Neuronal stem cell (in vitro differentiated cells): ENCODE data around the gene GTF2E1.

Source experiments
- DNase-seq: peaks from one replicate; pipeline ENCODE4 v3.0.0-alpha.2; 2013; ENCODE audit warnings: low spot score
- H2AFZ ChIP-seq: one replicate; pipeline ENCODE4 v1.6.1; 2013; ENCODE audit warnings: mild to moderate bottlenecking, low read length, inconsistent platforms
- H2AK5ac ChIP-seq: 2 replicates; pipeline ENCODE4 v1.6.1; 2013; ENCODE audit warnings: low read depth, mild to moderate bottlenecking, inconsistent platforms, low read length, moderate library complexity, mixed read lengths
- H2BK120ac ChIP-seq: 2 replicates; pipeline ENCODE4 v1.6.1; 2013; ENCODE audit warnings: low read depth, mild to moderate bottlenecking, inconsistent platforms, low read length, moderate library complexity, mixed read lengths
- H2BK12ac ChIP-seq: one replicate; pipeline ENCODE4 v1.6.1; 2013; ENCODE audit warnings: low read length, inconsistent platforms
- H2BK15ac ChIP-seq: 2 replicates; pipeline ENCODE4 v1.6.1; 2013; ENCODE audit warnings: mild to moderate bottlenecking, low read length, inconsistent platforms, mixed read lengths
- H2BK5ac ChIP-seq: one replicate; pipeline ENCODE4 v1.6.1; 2013; ENCODE audit warnings: inconsistent platforms, mild to moderate bottlenecking, low read length, moderate library complexity
- H3K14ac ChIP-seq: one replicate; pipeline ENCODE4 v1.6.1; 2013; ENCODE audit warnings: low read length, inconsistent platforms
- H3K18ac ChIP-seq: 2 replicates; pipeline ENCODE4 v1.6.1; 2013; ENCODE audit warnings: low read length, inconsistent platforms
- H3K23ac ChIP-seq: 2 replicates; pipeline ENCODE4 v1.6.1; 2013; ENCODE audit warnings: low read depth, mild to moderate bottlenecking, mixed read lengths, low read length, inconsistent platforms; ENCODE audit not compliant: poor library complexity
- H3K27ac ChIP-seq: replicated peaks from 3 replicates; pipeline ENCODE4 v1.5.1; 2013; ENCODE audit warnings: low read length, inconsistent platforms
- H3K27me3 ChIP-seq, 3 experiments: 2 replicates each; pipeline ENCODE4 v1.6.1; 2013; ENCODE audit warnings: low read length in 3 of 3, mild to moderate bottlenecking in 2 of 3, inconsistent platforms in 1 of 3, low read depth in 1 of 3, mixed read lengths in 1 of 3, moderate library complexity in 1 of 3; ENCODE audit not compliant: control insufficient read depth in 3 of 3, insufficient read depth in 3 of 3
- H3K36me3 ChIP-seq, 2 donors: replicated peaks in 1 of 2; 2 replicates each; pipeline ENCODE4 v1.6.1; 2013; ENCODE audit warnings: low read length in 2 of 2; ENCODE audit not compliant: control insufficient read depth in 2 of 2, insufficient read depth in 2 of 2
- H3K4ac ChIP-seq: 2 replicates; pipeline ENCODE4 v1.6.1; 2013; ENCODE audit warnings: inconsistent platforms, mild to moderate bottlenecking, low read length, moderate library complexity
- H3K4me1 ChIP-seq, 2 donors: 1 replicate in 1 of 2; 2 replicates in 1 of 2; pipeline ENCODE4 v1.6.1; 2013; ENCODE audit warnings: low read length in 2 of 2, low read depth in 1 of 2; ENCODE audit not compliant: control insufficient read depth in 2 of 2, insufficient read depth in 1 of 2
- H3K4me2 ChIP-seq: one replicate; pipeline ENCODE4 v1.6.1; 2013; ENCODE audit warnings: mild to moderate bottlenecking, low read length, inconsistent platforms; ENCODE audit not compliant: insufficient read depth, poor library complexity, severe bottlenecking
- H3K4me3 ChIP-seq, 2 donors: 2 replicates each; pipeline ENCODE4 v1.5.1; 2013; ENCODE audit warnings: low read length in 2 of 2, mild to moderate bottlenecking in 2 of 2, inconsistent platforms in 1 of 2, moderate library complexity in 1 of 2
- H3K79me1 ChIP-seq: one replicate; pipeline ENCODE4 v1.6.1; 2013; ENCODE audit warnings: low read depth, mild to moderate bottlenecking, inconsistent platforms, low read length, moderate library complexity
- H3K9ac ChIP-seq: one replicate; pipeline ENCODE4 v1.6.1; 2013; ENCODE audit warnings: mild to moderate bottlenecking, low read depth, low read length, inconsistent platforms; ENCODE audit not compliant: poor library complexity
- H3K9me3 ChIP-seq, 2 donors: replicated peaks in 1 of 2; 2 replicates each; pipeline versions ENCODE3 to v1.6.1; 2013; ENCODE audit warnings: low read length in 2 of 2, mild to moderate bottlenecking in 2 of 2, inconsistent platforms in 1 of 2, low read depth in 1 of 2, mixed read lengths in 1 of 2, moderate library complexity in 1 of 2; ENCODE audit not compliant: control insufficient read depth in 2 of 2, insufficient read depth in 1 of 2
- H4K8ac ChIP-seq: one replicate; pipeline ENCODE4 v1.6.1; 2013; ENCODE audit warnings: low read depth, mild to moderate bottlenecking, inconsistent platforms, low read length, moderate library complexity
- H4K91ac ChIP-seq: one replicate; pipeline ENCODE4 v1.6.1; 2013; ENCODE audit warnings: low read length, low read depth, mild to moderate bottlenecking, inconsistent platforms; ENCODE audit not compliant: poor library complexity
- WGBS, 2 donors: extraction: QIAGEN DNeasy Blood & Tissue Kit; methylation state at CpG; one replicate each; pipeline ENCODE4 v1.1.7; 2013; ENCODE audit warnings: missing lambda C conversion rate in 2 of 2, mixed read lengths in 1 of 2; ENCODE audit not compliant: insufficient read length in 2 of 2, insufficient replicate concordance in 1 of 2; ENCODE audit errors: extremely low coverage in 2 of 2; 5-methylcytosine and 5-hydroxymethylcytosine counted together

Gene GTF2E1

GRCh38 chr3:120793601-120794000 is 51.1 kb downstream of the GTF2E1 start:
- Histone ChIP-seq H4K91ac (no peak overlapping the region), H3K9me3 (no peaks in the 10 kb centered on the region), H3K79me1 (no peaks in the 10 kb centered on the region), H3K14ac (no peak overlapping the region), H3K27me3 (no peaks in the 10 kb centered on the region), H3K23ac (no peak overlapping the region), H4K8ac (no peak overlapping the region), H3K27ac (no peak overlapping the region), H3K4me1 (no peaks in the 10 kb centered on the region), H3K4ac (no peak overlapping the region), H3K9ac (no peak overlapping the region), H2AK5ac (no peak overlapping the region), H3K4me2 (no peak overlapping the region), H2BK15ac (no peak overlapping the region), H2BK5ac (no peak overlapping the region), H3K36me3 (no peaks in the 10 kb centered on the region), H3K18ac (no peak overlapping the region), H2BK120ac (no peak overlapping the region), H3K4me3 (no peak overlapping the region), H2AFZ (no peak overlapping the region), H2BK12ac (no peak overlapping the region)
- WGBS, 2 donors, result no CpG with 5 or more reads among the region's 1 CpG
- DNase-seq, result no peak

DNA sequence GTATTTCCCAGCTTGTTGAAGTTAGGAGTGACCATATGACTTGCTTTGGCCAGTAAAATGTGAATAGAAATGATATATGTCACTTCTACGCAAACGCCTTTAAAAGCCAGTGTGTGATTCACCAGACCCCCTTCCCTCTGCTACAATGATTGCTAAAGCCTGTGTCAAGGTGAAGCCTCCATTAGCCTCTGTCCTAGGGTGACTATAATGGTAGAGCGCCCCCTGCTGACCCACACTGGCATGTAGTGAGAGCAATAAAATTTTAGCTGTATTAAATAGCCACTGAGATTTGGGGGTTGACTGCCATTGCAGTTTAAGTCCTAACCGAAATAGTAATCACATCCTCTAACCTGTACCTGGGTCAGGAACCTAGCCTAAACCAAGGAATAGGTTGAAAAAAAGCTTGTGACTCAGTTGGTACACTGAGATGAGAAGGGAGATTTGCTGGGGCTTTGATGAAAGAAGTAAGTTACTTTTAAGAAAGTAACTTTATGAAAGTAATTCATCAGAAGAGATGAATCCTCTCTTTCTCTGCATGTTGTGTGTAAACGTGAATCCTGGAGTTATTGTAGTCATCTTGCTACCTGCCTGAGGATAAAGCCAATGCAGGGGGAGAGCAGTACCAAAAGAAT is 52.6 kb downstream of the GTF2E1 start:
- H2BK5ac ChIP-seq, result no peak overlapping the region
- H2BK12ac ChIP-seq, result no peak overlapping the region
- no peak overlapping the region for H3K9ac ChIP-seq
- H3K18ac ChIP-seq, result no peak overlapping the region
- no peaks in the 10 kb centered on the region for H3K9me3 ChIP-seq
- H3K23ac ChIP-seq, result no peak overlapping the region
- H3K27ac ChIP-seq, result no peak overlapping the region
- no peak overlapping the region for H2BK15ac ChIP-seq
- H3K4me1 ChIP-seq, result no peaks in the 10 kb centered on the region
- WGBS, 2 donors, result no CpG with 5 or more reads among the region's 5 CpGs
- no peak overlapping the region for H3K4me2 ChIP-seq
- no peaks in the 10 kb centered on the region for H3K79me1 ChIP-seq
- H3K14ac ChIP-seq, result no peak overlapping the region
- no peak overlapping the region for H2BK120ac ChIP-seq
- no peak overlapping the region for H3K4ac ChIP-seq
- H2AFZ ChIP-seq, result no peak overlapping the region
- no peak overlapping the region for H4K8ac ChIP-seq
- H4K91ac ChIP-seq, result no peak overlapping the region
- no peak overlapping the region for H2AK5ac ChIP-seq
- peak; percentile 72 for DNase-seq
- no peaks in the 10 kb centered on the region for H3K27me3 ChIP-seq
- no peaks in the 10 kb centered on the region for H3K36me3 ChIP-seq
- H3K4me3 ChIP-seq, result no peak overlapping the region

GRCh38 chr3:120795959-120796358 is 53.4 kb downstream of the GTF2E1 start:
- Histone ChIP-seq H3K4me1 (no peaks in the 10 kb centered on the region), H3K79me1 (no peaks in the 10 kb centered on the region), H3K27ac (no peak overlapping the region), H4K91ac (no peak overlapping the region), H2BK120ac (no peak overlapping the region), H2AFZ (no peak overlapping the region), H2BK15ac (no peak overlapping the region), H3K18ac (no peak overlapping the region), H3K4me3 (no peak overlapping the region), H3K36me3 (no peaks in the 10 kb centered on the region), H2AK5ac (no peak overlapping the region), H3K9ac (no peak overlapping the region), H3K23ac (no peak overlapping the region), H3K4ac (no peak overlapping the region), H2BK12ac (no peak overlapping the region), H3K9me3 (no peaks in the 10 kb centered on the region), H3K14ac (no peak overlapping the region), H3K27me3 (no peaks in the 10 kb centered on the region), H2BK5ac (no peak overlapping the region), H4K8ac (no peak overlapping the region), H3K4me2 (no peak overlapping the region)
- DNase-seq, result no peak
- no CpG with 5 or more reads among the region's 2 CpGs for WGBS, 2 donors

DNA sequence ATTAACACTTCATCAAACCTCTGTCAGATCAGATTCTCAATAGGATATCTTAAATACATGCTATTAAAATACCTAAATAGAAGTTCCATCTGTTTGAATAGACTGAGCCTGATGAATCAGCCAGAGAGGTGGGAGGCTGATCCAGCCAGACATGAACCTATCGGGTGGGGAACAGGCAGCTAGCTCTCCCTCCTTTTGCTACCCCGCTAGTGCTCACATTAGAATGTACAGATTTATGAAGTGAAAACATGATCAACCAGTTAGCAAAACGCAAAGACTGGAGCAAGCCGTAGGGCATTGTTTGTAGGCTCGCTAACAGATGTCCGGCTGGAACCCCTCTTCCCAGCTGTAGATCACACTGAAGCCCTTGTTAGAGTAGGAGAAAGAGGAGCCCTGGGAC is 54.4 kb downstream of the GTF2E1 start:
- H3K27ac ChIP-seq, result no peak overlapping the region
- no peak overlapping the region for H2AK5ac ChIP-seq
- no peaks in the 10 kb centered on the region for H3K79me1 ChIP-seq
- H3K23ac ChIP-seq, result no peak overlapping the region
- no peak overlapping the region for H3K4me3 ChIP-seq
- no peak overlapping the region for H3K18ac ChIP-seq
- no peak for DNase-seq
- no peak overlapping the region for H3K9ac ChIP-seq
- no peak overlapping the region for H2AFZ ChIP-seq
- H2BK120ac ChIP-seq, result no peak overlapping the region
- H3K27me3 ChIP-seq, result no peaks in the 10 kb centered on the region
- H3K9me3 ChIP-seq, result no peaks in the 10 kb centered on the region
- H4K8ac ChIP-seq, result no peak overlapping the region
- H4K91ac ChIP-seq, result no peak overlapping the region
- H3K4me1 ChIP-seq, result no peaks in the 10 kb centered on the region
- H3K36me3 ChIP-seq, result no peaks in the 10 kb centered on the region
- no CpG with 5 or more reads among the region's 6 CpGs for WGBS, 2 donors
- H3K14ac ChIP-seq, result no peak overlapping the region
- H3K4me2 ChIP-seq, result no peak overlapping the region
- H2BK15ac ChIP-seq, result no peak overlapping the region
- no peak overlapping the region for H3K4ac ChIP-seq
- H2BK5ac ChIP-seq, result no peak overlapping the region
- H2BK12ac ChIP-seq, result no peak overlapping the region
